Dendritic cell treated with granulocyte-macrophage colony-stimulating factor and Interleukin-4, amounts not matched to agents 40 ng/mL and 50 ng/mL, for 4 days (primary cell): Measurements from ENCODE around the gene AJAP1.
"Not testable (repeated sequence)": the region's sequence is repeated elsewhere in the genome, so short reads cannot be mapped to it uniquely, and the experiment has no call there.

Source experiments
- H3K27ac Mint-ChIP-seq: one replicate; pipeline ENCODE4 v1.8.0; 2022; ENCODE audit warnings: mild to moderate bottlenecking, mixed read lengths
- H3K27me3 Mint-ChIP-seq: one replicate; pipeline ENCODE4 v1.8.0; 2022; ENCODE audit warnings: mild to moderate bottlenecking, mixed read lengths
- H3K36me3 Mint-ChIP-seq: one replicate; pipeline ENCODE4 v1.8.0; 2022; ENCODE audit warnings: low read depth, mixed read lengths
- H3K4me1 Mint-ChIP-seq: one replicate; pipeline ENCODE4 v1.8.0; 2022; ENCODE audit warnings: low read depth, mixed read lengths
- H3K4me3 Mint-ChIP-seq: one replicate; pipeline ENCODE4 v1.8.0; 2022; ENCODE audit warnings: mild to moderate bottlenecking, moderate library complexity, mixed read lengths
- H3K9me3 Mint-ChIP-seq: one replicate; pipeline ENCODE4 v1.8.0; 2022; ENCODE audit warnings: mixed read lengths
- intact Hi-C: fragments of 100-400 bp; cut with micrococcal nuclease; formaldehyde crosslinking; loops from one replicate; pipeline ENCODE4 v1.15.0; 2022

AJAP1 gene, protein sequence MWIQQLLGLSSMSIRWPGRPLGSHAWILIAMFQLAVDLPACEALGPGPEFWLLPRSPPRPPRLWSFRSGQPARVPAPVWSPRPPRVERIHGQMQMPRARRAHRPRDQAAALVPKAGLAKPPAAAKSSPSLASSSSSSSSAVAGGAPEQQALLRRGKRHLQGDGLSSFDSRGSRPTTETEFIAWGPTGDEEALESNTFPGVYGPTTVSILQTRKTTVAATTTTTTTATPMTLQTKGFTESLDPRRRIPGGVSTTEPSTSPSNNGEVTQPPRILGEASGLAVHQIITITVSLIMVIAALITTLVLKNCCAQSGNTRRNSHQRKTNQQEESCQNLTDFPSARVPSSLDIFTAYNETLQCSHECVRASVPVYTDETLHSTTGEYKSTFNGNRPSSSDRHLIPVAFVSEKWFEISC

DNA sequence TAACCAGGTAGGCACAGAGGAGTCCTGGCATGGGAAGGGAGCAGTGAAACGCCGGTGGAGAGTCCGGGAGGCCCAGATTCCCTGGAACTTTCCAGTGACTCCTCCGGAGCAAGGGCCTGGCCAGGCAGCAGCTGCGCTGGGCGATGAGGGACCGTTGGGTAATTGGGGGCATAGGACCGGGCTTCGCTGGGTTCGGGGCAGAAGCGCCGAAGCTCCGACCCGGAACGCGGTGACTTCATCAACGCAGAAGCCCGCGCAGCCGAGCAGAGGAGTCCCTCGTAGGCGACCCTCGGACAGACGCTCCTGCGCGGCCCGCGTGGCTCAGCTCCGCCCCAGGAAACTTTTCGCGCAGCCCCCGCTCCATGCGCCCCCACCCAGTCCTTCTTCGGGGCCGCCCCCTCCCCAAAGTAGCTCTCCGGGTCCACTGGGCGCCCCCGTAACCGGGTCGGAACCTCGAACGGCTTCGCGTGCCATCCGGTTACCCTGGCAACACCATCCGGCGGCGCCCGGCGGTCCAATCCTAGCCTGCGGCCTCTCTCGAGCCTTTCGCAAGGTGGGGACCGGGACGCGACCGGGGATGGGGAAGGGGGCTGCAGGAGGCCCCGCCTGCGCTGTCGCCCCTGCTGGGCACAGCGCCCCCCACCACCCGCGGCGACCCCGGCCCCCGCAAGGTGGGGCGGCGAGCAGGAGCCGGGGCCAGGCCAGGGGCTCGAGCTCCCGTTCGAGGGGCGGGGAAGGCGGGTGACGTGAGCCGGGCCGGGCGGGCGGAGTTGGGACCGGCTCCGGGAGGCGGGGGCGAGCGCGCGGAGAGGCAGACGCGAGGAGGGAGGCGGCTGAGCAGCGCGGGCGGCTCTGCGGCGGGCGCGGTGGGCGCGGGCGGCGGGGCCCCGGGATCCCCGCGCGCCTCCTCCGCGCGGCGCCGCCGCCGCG lies at the start of gene AJAP1:
TSS of gene AJAP1 (plus strand) at position 814 of the 930 bp plus-strand sequence. CDS start 817 bp downstream, outside the sequence.
- no peak within 1 kb of the TSS for H3K4me3 Mint-ChIP-seq
- H3K4me1 Mint-ChIP-seq: no peaks in the 10 kb centered on the region
- no peak within 1 kb of the TSS for H3K27ac Mint-ChIP-seq

DNA sequence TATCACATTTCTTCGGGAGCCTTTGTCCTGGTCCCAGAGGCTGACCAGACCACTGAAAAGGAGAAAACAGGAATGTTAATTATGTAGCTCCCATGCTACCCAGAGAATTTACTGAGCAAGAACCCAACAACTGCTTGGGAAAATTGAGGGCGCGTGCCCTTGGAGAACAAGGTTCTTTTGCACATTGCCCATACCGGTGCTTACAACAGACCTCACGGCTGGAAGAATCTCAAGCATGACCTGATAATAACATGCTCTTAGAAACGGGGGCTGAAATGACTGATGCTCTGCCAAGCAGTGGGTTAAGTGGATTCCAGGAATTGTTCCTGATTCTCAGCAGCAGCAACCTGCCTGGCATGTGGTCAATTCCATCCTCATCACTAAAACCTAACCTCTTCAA lies 49.3 kb upstream of the AJAP1 start:
- no peaks in the 10 kb centered on the region for H3K36me3 Mint-ChIP-seq
- intact Hi-C loops: no loop called here
- H3K27ac Mint-ChIP-seq: no peak overlapping the region
- H3K4me3 Mint-ChIP-seq: no peak overlapping the region
- no peaks in the 10 kb centered on the region for H3K4me1 Mint-ChIP-seq
- H3K27me3 Mint-ChIP-seq: peaks cover 4% of the 10 kb centered on the region
- H3K9me3 Mint-ChIP-seq: no peaks in the 10 kb centered on the region

More for the DNA sequence above, at the start of gene AJAP1:
- Mint-ChIP-seq H3K27me3 (peaks cover 62% of the 10 kb centered on the region), H3K36me3 (no peaks in the 10 kb centered on the region), H3K9me3 (no peaks in the 10 kb centered on the region)
- intact Hi-C loops: no loop called here

- Mint-ChIP-seq H3K27ac (no peak overlapping the region), H3K4me1 (no peaks in the 10 kb centered on the region), H3K36me3 (no peaks in the 10 kb centered on the region), H3K27me3 (no peaks in the 10 kb centered on the region), H3K9me3 (peaks cover 10% of the 10 kb centered on the region), H3K4me3 (no peak overlapping the region)
- intact Hi-C loops: no loop called here
Measured at GRCh38 chr1:4611563-4612341, 42.7 kb upstream of the AJAP1 start.

GRCh38 chr1:4612991-4613390 lies 41.4 kb upstream of the AJAP1 start:
- Mint-ChIP-seq H3K4me3 (no peak overlapping the region), H3K36me3 (no peaks in the 10 kb centered on the region), H3K9me3 (peaks cover 10% of the 10 kb centered on the region), H3K4me1 (no peaks in the 10 kb centered on the region), H3K27me3 (no peaks in the 10 kb centered on the region), H3K27ac (no peak overlapping the region)
- intact Hi-C loops: no loop called here

GRCh38 chr1:4613606-4614370 lies 40.6 kb upstream of the AJAP1 start:
- intact Hi-C loops: no loop called here
- Mint-ChIP-seq H3K4me1 (no peaks in the 10 kb centered on the region), H3K4me3 (no peak overlapping the region), H3K27me3 (no peaks in the 10 kb centered on the region), H3K9me3 (peaks cover 10% of the 10 kb centered on the region), H3K27ac (no peak overlapping the region), H3K36me3 (no peaks in the 10 kb centered on the region)

GRCh38 chr1:4614371-4615137 lies 39.9 kb upstream of the AJAP1 start:
- H3K27me3 Mint-ChIP-seq: no peaks in the 10 kb centered on the region
- intact Hi-C loops: no loop called here
- no peak overlapping the region for H3K27ac Mint-ChIP-seq
- peaks cover 10% of the 10 kb centered on the region for H3K9me3 Mint-ChIP-seq
- H3K36me3 Mint-ChIP-seq: no peaks in the 10 kb centered on the region
- no peak overlapping the region for H3K4me3 Mint-ChIP-seq
- no peaks in the 10 kb centered on the region for H3K4me1 Mint-ChIP-seq

- Mint-ChIP-seq H3K36me3 (no peaks in the 10 kb centered on the region), H3K27ac (no peak overlapping the region), H3K4me1 (no peaks in the 10 kb centered on the region), H3K4me3 (no peak overlapping the region), H3K27me3 (no peaks in the 10 kb centered on the region), H3K9me3 (peaks cover 10% of the 10 kb centered on the region)
- intact Hi-C loops: no loop called here
Measured at GRCh38 chr1:4615138-4615470, 39.3 kb upstream of the AJAP1 start.

DNA sequence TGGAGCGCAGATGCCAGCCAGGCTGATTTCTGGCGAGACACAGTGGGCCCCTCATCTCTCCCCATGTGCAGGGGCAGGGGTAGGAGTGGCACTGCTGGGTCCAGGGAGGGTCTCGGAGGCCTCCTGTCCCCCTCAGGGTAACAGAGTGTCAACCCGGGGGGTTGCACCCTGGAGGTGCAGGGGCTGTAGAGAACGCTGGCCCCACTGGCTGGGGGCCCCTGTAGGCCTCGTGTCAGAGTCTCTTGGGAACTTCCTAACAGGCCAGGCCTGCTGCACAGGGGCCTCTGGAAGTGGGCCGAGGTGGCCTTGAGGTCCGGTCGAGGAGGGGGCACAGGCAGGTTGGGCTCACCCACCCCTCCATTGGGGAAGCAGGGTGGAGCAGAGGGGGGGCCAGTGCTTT lies 38.9 kb upstream of the AJAP1 start:
- peaks cover 10% of the 10 kb centered on the region for H3K9me3 Mint-ChIP-seq
- intact Hi-C loops: no loop called here

GRCh38 chr1:4616831-4617465 lies 37.5 kb upstream of the AJAP1 start:
- H3K36me3 Mint-ChIP-seq: no peaks in the 10 kb centered on the region
- no peak overlapping the region for H3K4me3 Mint-ChIP-seq
- no peak overlapping the region for H3K27ac Mint-ChIP-seq
- H3K27me3 Mint-ChIP-seq: no peaks in the 10 kb centered on the region
- intact Hi-C loops: no loop called here
- H3K4me1 Mint-ChIP-seq: no peaks in the 10 kb centered on the region
- no peaks in the 10 kb centered on the region for H3K9me3 Mint-ChIP-seq

More for the DNA sequence above, 38.9 kb upstream of the AJAP1 start:
- no peaks in the 10 kb centered on the region for H3K27me3 Mint-ChIP-seq
- H3K4me3 Mint-ChIP-seq: no peak overlapping the region
- no peaks in the 10 kb centered on the region for H3K36me3 Mint-ChIP-seq
- H3K4me1 Mint-ChIP-seq: no peaks in the 10 kb centered on the region
- H3K27ac Mint-ChIP-seq: no peak overlapping the region

GRCh38 chr1:4617506-4617905 lies 36.9 kb upstream of the AJAP1 start:
- intact Hi-C loops: no loop called here
- Mint-ChIP-seq H3K36me3 (no peaks in the 10 kb centered on the region), H3K9me3 (no peaks in the 10 kb centered on the region), H3K4me3 (no peak overlapping the region), H3K27me3 (no peaks in the 10 kb centered on the region), H3K27ac (no peak overlapping the region), H3K4me1 (no peaks in the 10 kb centered on the region)

DNA sequence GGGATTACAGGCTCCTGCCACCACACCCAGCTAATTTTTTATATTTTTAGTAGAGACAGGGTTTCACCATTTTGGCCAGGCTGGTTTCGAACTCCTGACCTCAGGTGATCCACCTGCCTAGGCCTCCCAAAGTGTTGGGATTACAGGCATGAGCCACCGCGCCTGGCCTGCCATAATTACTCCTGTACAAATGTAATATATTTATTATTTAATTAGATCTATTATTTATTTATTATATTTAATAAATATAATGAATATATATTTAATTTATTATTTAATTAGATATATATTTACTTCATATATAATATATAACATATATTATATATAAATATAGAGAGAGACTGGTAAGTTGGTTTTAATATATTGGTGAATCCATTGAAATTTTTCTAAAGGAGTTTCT lies 35.6 kb upstream of the AJAP1 start:
- H3K36me3 Mint-ChIP-seq, H3K9me3 Mint-ChIP-seq, H3K27ac Mint-ChIP-seq, H3K4me1 Mint-ChIP-seq, intact Hi-C loops, H3K4me3 Mint-ChIP-seq, H3K27me3 Mint-ChIP-seq: not testable (repeated sequence)

GRCh38 chr1:4621646-4622045 lies 32.8 kb upstream of the AJAP1 start:
- Mint-ChIP-seq H3K27me3 (no peaks in the 10 kb centered on the region), H3K36me3 (no peaks in the 10 kb centered on the region), H3K9me3 (no peaks in the 10 kb centered on the region), H3K27ac (no peak overlapping the region), H3K4me1 (no peaks in the 10 kb centered on the region), H3K4me3 (no peak overlapping the region)
- intact Hi-C loops: no loop called here
